ENCODE data around the gene TCF25. TPM values are rescaled to one million over a fixed set of nuclear protein-coding genes. Genes with fewer than 3 reads are reported as not detected.

Gene TCF25
- 146 and 191 TPM in 2 replicates for total RNA-seq

GRCh38 chr16:89873109-89873971, at the start of gene TCF25:
Gene TCF25 (plus strand): TSS chr16:89873592. CDS start chr16:89873668, 76 bp downstream.

DNA sequence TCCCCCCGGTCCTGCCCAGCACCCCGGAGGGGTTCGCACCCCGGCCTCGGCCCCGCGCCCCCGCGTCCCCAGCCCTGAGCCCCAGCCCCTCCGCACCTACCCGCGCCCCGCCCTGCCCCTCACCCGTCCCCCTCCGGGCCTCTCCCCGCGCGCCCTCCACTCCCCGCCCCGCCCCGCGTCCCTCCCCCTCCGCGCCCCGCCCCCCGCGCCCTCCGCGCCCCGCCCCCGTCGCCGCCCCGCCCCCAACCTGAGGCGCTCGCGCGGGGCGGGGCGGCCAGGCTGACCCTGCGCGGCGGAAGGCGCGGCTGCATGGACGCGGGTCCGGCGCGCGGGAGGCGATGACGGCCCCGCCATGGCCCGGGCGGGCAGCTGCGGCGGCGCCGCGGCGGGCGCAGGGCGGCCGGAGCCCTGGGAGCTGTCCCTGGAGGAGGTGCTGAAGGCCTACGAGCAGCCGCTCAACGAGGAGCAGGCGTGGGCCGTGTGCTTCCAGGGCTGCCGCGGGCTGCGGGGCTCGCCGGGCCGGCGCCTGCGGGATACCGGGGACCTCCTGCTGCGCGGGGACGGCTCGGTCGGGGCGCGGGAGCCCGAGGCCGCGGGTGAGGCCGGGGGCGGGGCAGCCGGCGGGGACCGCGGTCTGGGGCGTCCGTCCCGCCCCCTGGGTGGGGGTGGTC, 45.1 kb upstream of the TCF25 start, which contains the start of gene SPIRE2:
TSS of gene SPIRE2 (plus strand) at position 277 of the 671 bp plus-strand sequence. CDS start at position 353, 76 bp downstream.

DNA sequence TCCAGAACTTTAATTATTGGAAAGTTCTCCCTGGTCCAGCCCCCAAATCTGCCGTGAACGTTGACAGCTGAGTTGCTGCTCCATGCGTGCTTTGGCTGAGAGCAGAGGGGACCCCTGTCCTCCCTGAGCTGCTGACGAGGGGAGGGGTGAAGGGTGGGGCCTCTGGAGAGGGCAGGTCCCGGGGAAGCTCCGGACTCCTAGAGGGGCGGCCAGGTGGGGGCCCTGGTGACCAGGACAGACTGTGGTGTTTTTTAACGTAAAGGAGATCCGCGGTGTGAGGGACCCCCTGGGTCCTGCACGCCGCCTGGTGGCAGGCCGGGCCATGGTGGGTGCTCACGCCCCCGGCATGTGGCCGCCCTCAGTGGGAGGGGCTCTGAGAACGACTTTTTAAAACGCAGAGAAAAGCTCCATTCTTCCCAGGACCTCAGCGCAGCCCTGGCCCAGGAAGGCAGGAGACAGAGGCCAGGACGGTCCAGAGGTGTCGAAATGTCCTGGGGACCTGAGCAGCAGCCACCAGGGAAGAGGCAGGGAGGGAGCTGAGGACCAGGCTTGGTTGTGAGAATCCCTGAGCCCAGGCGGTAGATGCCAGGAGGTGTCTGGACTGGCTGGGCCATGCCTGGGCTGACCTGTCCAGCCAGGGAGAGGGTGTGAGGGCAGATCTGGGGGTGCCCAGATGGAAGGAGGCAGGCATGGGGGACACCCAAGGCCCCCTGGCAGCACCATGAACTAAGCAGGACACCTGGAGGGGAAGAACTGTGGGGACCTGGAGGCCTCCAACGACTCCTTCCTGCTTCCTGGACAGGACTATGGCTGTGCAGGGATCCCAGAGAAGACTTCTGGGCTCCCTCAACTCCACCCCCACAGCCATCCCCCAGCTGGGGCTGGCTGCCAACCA, 45.3 kb downstream of the TCF25 start, which contains the start of gene MC1R:
TSS of gene MC1R (plus strand) at position 410 of the 895 bp plus-strand sequence. CDS start at position 807, 397 bp downstream.

DNA sequence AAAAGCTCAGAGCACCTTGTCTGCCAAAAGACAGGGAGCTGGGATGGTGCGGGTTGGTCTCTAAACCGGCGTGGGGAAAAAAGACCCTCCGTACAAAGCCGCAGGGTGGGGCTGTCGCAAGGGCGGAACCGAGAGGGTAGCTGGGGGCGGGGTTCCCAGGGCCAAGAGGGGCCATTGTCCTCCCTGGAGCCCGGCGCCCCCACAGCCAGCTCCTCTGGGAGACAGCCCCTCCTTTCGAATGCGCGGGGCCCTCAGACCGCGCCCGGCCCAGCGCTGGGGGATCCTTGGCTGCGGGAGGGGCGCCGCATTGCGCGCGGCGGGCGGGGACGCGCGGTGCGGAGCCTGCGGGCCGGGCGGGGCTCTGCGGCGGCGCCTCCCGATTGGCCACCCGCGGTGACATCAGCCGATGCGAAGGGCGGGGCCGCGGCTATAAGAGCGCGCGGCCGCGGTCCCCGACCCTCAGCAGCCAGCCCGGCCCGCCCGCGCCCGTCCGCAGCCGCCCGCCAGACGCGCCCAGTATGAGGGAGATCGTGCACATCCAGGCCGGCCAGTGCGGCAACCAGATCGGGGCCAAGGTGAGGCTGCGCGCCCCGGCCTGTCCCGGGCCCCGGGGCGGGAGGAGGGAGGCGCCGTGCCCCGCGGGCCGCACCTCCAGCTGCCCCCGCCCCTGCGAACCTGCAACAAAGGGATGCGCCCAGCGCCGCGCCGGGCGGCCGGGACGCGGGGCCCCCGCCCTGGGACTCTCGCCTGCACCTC, 49.7 kb downstream of the TCF25 start, which contains the start of gene TUBB3:
TSS of gene TUBB3 (plus strand) at position 459 of the 756 bp plus-strand sequence. CDS start at position 519, 60 bp downstream.

Other genes with a start within 250 kb of the TCF25 start
- 102 and 114 TPM in 2 replicates for gene CHMP1A, start 215.9 kb upstream of the TCF25 start, total RNA-seq
- gene SPATA33, start 215.8 kb upstream of the TCF25 start, total RNA-seq: 1.9 and 3.5 TPM in 2 replicates
- 44.2 and 57.1 TPM in 2 replicates for gene CDK10, start 186.9 kb upstream of the TCF25 start, total RNA-seq
- 20.2 and 21.1 TPM in 2 replicates for gene SPATA2L, start 171.9 kb upstream of the TCF25 start, total RNA-seq
- gene VPS9D1, start 152.7 kb upstream of the TCF25 start, total RNA-seq: 3.0 and 4.9 TPM in 2 replicates
- gene ZNF276, start 152.1 kb upstream of the TCF25 start, total RNA-seq: 22.4 and 26.3 TPM in 2 replicates
- 18.5 and 28.3 TPM in 2 replicates for gene FANCA, start 56.9 kb upstream of the TCF25 start, total RNA-seq
- 0.32 and 0.91 TPM in 2 replicates for gene SPIRE2, start 45.1 kb upstream of the TCF25 start, total RNA-seq
- gene MC1R, start 45.3 kb downstream of the TCF25 start, total RNA-seq: 1.3 and 3.3 TPM in 2 replicates
- 96.8 and 319 TPM in 2 replicates for gene TUBB3, start 49.8 kb downstream of the TCF25 start, total RNA-seq
- 98.3 and 134 TPM in 2 replicates for gene DEF8, start 75.2 kb downstream of the TCF25 start, total RNA-seq
- gene DBNDD1, start 145.9 kb downstream of the TCF25 start, total RNA-seq: 10.5 and 17.5 TPM in 2 replicates
- not detected in 2 replicates for gene PRDM7, start 203.7 kb downstream of the TCF25 start, total RNA-seq

Data from epithelial cell of umbilical artery (primary cell).